HUES6 (cell line): ENCODE results near the gene B3GNT3.

Experiments
- H3K27ac ChIP-seq: 2 replicates; pipeline ENCODE4 v1.7.0; 2013; ENCODE audit warnings: low read depth, mild to moderate bottlenecking, low read length, inconsistent platforms
- H3K27me3 ChIP-seq: 2 replicates; pipeline ENCODE4 v1.6.1; 2013; ENCODE audit warnings: low read length; ENCODE audit not compliant: control insufficient read depth, insufficient read depth
- H3K36me3 ChIP-seq: 2 replicates; pipeline ENCODE4 v1.6.1; 2013; ENCODE audit warnings: low read length; ENCODE audit not compliant: control insufficient read depth, insufficient read depth
- H3K4me1 ChIP-seq: 2 replicates; pipeline ENCODE4 v1.6.1; 2013; ENCODE audit warnings: low read length; ENCODE audit not compliant: control insufficient read depth, insufficient read depth
- H3K4me3 ChIP-seq: 2 replicates; pipeline ENCODE4 v1.5.1; 2013; ENCODE audit warnings: low read depth, low read length
- H3K9ac ChIP-seq: one replicate; pipeline ENCODE4 v1.6.1; 2013; ENCODE audit warnings: mild to moderate bottlenecking, low read length
- H3K9me3 ChIP-seq: 2 replicates; pipeline ENCODE4 v1.6.1; 2013; ENCODE audit warnings: low read depth, low read length; ENCODE audit not compliant: control insufficient read depth, insufficient read depth

The B3GNT3 gene, protein sequence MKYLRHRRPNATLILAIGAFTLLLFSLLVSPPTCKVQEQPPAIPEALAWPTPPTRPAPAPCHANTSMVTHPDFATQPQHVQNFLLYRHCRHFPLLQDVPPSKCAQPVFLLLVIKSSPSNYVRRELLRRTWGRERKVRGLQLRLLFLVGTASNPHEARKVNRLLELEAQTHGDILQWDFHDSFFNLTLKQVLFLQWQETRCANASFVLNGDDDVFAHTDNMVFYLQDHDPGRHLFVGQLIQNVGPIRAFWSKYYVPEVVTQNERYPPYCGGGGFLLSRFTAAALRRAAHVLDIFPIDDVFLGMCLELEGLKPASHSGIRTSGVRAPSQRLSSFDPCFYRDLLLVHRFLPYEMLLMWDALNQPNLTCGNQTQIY

GRCh38 chr19:17794731-17795494 is at the start of gene B3GNT3:
B3GNT3 (plus strand) TSS chr19:17795138; CDS start chr19:17807808, 12,670 bp downstream.
- peak within 1 kb of the TSS; percentile 60 for H3K4me3 ChIP-seq
- H3K36me3 ChIP-seq, result no peaks in the 10 kb centered on the region
- peaks cover 22% of the 10 kb centered on the region for H3K27me3 ChIP-seq
- no peaks in the 10 kb centered on the region for H3K9me3 ChIP-seq
- H3K27ac ChIP-seq, result no peak within 1 kb of the TSS
- peaks cover 5% of the 10 kb centered on the region; the same call in 1 of the 2 replicates for H3K4me1 ChIP-seq
- H3K9ac ChIP-seq, result no peak within 1 kb of the TSS

GRCh38 chr19:17747205-17748098 is 47.5 kb upstream of the B3GNT3 start:
- no peak overlapping the region for H3K9ac ChIP-seq
- H3K4me3 ChIP-seq, result peak overlapping the region; percentile 73
- H3K27ac ChIP-seq, result no peak overlapping the region
- H3K4me1 ChIP-seq, result peaks cover 4% of the 10 kb centered on the region; the same call in 1 of the 2 replicates
- no peaks in the 10 kb centered on the region for H3K27me3 ChIP-seq
- no peaks in the 10 kb centered on the region for H3K36me3 ChIP-seq
- no peaks in the 10 kb centered on the region for H3K9me3 ChIP-seq

- peaks cover 4% of the 10 kb centered on the region; the same call in 1 of the 2 replicates for H3K4me1 ChIP-seq
- H3K27me3 ChIP-seq, result no peaks in the 10 kb centered on the region
- no peak overlapping the region for H3K27ac ChIP-seq
- H3K9ac ChIP-seq, result no peak overlapping the region
- no peak overlapping the region for H3K4me3 ChIP-seq
- H3K36me3 ChIP-seq, result no peaks in the 10 kb centered on the region
- H3K9me3 ChIP-seq, result no peaks in the 10 kb centered on the region
These were observed 45.9 kb upstream of the B3GNT3 start for GRCh38 chr19:17748884-17749638.

- H3K4me1 ChIP-seq, result peaks cover 4% of the 10 kb centered on the region; the same call in 1 of the 2 replicates
- no peak overlapping the region for H3K27ac ChIP-seq
- no peaks in the 10 kb centered on the region for H3K27me3 ChIP-seq
- no peak overlapping the region for H3K4me3 ChIP-seq
- no peak overlapping the region for H3K9ac ChIP-seq
- no peaks in the 10 kb centered on the region for H3K36me3 ChIP-seq
- no peaks in the 10 kb centered on the region for H3K9me3 ChIP-seq
These were observed 45.0 kb upstream of the B3GNT3 start for GRCh38 chr19:17749912-17750317.

- peaks cover 4% of the 10 kb centered on the region; the same call in 1 of the 2 replicates for H3K4me1 ChIP-seq
- H3K9me3 ChIP-seq, result no peaks in the 10 kb centered on the region
- no peaks in the 10 kb centered on the region for H3K36me3 ChIP-seq
- no peak within 1 kb of the TSS for H3K4me3 ChIP-seq
- no peaks in the 10 kb centered on the region for H3K27me3 ChIP-seq
- H3K27ac ChIP-seq, result no peak within 1 kb of the TSS
- H3K9ac ChIP-seq, result no peak within 1 kb of the TSS
These were observed 43.6 kb upstream of the B3GNT3 start, which contains the start of gene FCHO1 for GRCh38 chr19:17751103-17751911. FCHO1 (plus strand) TSS chr19:17751477; CDS start chr19:17755165, 3,688 bp downstream.

GRCh38 chr19:17751912-17752273 is 43.0 kb upstream of the B3GNT3 start:
- no peak overlapping the region for H3K9ac ChIP-seq
- H3K4me1 ChIP-seq, result peaks cover 4% of the 10 kb centered on the region; the same call in 1 of the 2 replicates
- H3K27ac ChIP-seq, result no peak overlapping the region

DNA sequence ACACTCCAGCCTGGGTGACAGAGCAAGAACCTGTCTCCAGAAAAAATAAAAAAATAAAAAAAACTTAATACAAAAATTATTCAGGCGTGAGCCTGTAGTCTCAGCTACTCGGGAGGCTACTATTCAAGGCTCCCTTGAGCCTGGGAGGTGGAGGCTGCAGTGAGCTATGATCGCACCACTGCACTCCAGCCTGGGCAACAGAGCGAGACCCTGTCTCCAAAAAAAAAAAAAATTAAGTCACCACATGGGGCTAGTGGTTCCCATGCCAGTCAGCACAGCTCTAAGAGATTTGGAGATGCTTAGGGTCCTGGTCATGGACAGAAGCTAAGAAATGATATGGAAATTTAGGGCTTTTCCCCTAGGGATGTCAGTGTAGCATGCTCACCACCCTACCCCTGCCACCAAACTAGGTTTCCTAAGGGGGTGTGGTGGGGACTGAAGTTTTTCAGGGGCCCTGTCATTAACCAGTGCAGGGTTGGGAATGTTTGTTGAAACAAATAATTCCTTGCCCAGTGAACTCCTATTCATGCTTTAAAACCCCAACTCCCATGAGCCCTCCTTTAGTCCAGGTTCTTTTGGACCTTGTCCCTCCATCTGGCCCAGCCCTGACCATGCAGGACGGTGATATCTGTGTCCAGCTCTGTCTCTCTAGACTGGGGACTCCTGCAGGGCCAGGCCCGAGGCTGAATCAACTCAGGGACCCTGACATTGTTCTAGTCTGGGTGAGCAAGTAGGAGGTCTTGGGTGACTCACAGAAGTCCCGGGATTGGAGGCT is 41.9 kb upstream of the B3GNT3 start:
- no peaks in the 10 kb centered on the region for H3K27me3 ChIP-seq
- no peak overlapping the region for H3K4me3 ChIP-seq
- no peaks in the 10 kb centered on the region for H3K36me3 ChIP-seq
- H3K9me3 ChIP-seq, result no peaks in the 10 kb centered on the region
- no peak overlapping the region for H3K27ac ChIP-seq
- peaks cover 4% of the 10 kb centered on the region; the same call in 1 of the 2 replicates for H3K4me1 ChIP-seq
- H3K9ac ChIP-seq, result no peak overlapping the region

More at GRCh38 chr19:17751912-17752273, 43.0 kb upstream of the B3GNT3 start:
- Histone ChIP-seq H3K4me3 (no peak overlapping the region), H3K27me3 (no peaks in the 10 kb centered on the region), H3K9me3 (no peaks in the 10 kb centered on the region), H3K36me3 (no peaks in the 10 kb centered on the region)

DNA sequence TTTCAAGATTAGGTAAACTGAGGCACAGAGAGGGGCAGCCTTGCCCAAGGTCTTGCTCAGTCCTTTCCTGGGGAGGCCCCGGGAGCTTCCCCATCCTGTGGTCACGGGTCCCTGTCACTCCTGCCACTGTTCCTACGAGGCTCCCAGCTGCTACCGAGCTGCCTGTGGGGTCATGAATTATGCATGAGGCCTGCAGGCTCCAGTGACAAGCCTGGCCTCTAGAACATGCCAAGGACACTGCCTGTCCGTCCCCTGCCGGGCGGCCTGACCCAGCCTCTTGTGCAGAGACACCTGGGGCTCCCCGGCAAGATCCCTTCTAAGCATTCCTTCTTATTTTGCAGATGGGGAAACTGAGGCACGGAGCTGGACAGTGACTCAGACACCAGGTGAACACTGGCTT is 41.0 kb upstream of the B3GNT3 start:
- Histone ChIP-seq H3K4me1 (peaks cover 4% of the 10 kb centered on the region; the same call in 1 of the 2 replicates), H3K27me3 (no peaks in the 10 kb centered on the region), H3K36me3 (no peaks in the 10 kb centered on the region), H3K9me3 (no peaks in the 10 kb centered on the region), H3K9ac (no peak overlapping the region), H3K27ac (no peak overlapping the region), H3K4me3 (no peak overlapping the region)
